GM10248 (cell line): ENCODE data around the gene CGGBP1.

Experiments used
- CTCF ChIA-PET: fragments of 300-600 bp; sonication (Branson Sonifier 250); formaldehyde crosslinking; extraction: SDS; loops from one replicate; lab custom pipeline; 2021; ENCODE audit warnings: antibody characterized with exemption; lab: Yijun Ruan, JAX
- POLR2A ChIA-PET: fragments of 350-650 bp; sonication (Branson Sonifier 250); formaldehyde crosslinking; extraction: SDS; loops from one replicate; lab custom pipeline; 2020; ENCODE audit warnings: antibody characterized with exemption; lab: Yijun Ruan, JAX
- DNase-seq: peaks from one replicate; pipeline ENCODE4 v3.0.0; 2012; ENCODE audit errors: extremely low spot score
- CTCF ChIP-seq: IDR thresholded peaks from 2 replicates; pipeline ENCODE4 v1.5.1; 2012; ENCODE audit warnings: mild to moderate bottlenecking, low read depth; ENCODE audit errors: extremely low read depth, missing control alignments, control extremely low read depth

Gene CGGBP1

GRCh38 chr3:88040529-88040928 is 18.3 kb downstream of the CGGBP1 start:
- CTCF ChIA-PET: interaction anchor here (1.7 kb wide), 1 partner anchor 11 kb away, joined by 5 read pairs; no protein-coding TSS in a partner anchor
- POLR2A ChIA-PET: no interaction called here
- no peak for DNase-seq
- no peak for TF ChIP-seq CTCF

GRCh38 chr3:88038566-88038965 is 20.2 kb downstream of the CGGBP1 start:
- ChIA-PET POLR2A (no interaction called here), CTCF (no interaction called here)
- DNase-seq: no peak
- TF ChIP-seq CTCF: no peak

GRCh38 chr3:88036221-88036620 is 22.6 kb downstream of the CGGBP1 start:
- ChIA-PET POLR2A (no interaction called here), CTCF (interaction anchor here (0.5 to 0.7 kb wide), 2 partner anchors 23 to 153 kb away, joined by 3 read pairs; no protein-coding TSS in a partner anchor)
- no peak for TF ChIP-seq CTCF
- DNase-seq: no peak

- DNase-seq: no peak
- no peak for TF ChIP-seq CTCF
- ChIA-PET CTCF (interaction anchor here (1.4 kb wide), 1 partner anchor 19 kb away, joined by 3 read pairs; no protein-coding TSS in a partner anchor), POLR2A (no interaction called here)
Measured at GRCh38 chr3:88034491-88035275, 24.1 kb downstream of the CGGBP1 start.

GRCh38 chr3:88033808-88034207 is 25.0 kb downstream of the CGGBP1 start:
- DNase-seq: no peak
- ChIA-PET CTCF (interaction anchor here (1.4 kb wide), 1 partner anchor 20 kb away, joined by 3 read pairs; no protein-coding TSS in a partner anchor), POLR2A (no interaction called here)

GRCh38 chr3:88033079-88033478 is 25.7 kb downstream of the CGGBP1 start:
- DNase-seq: no peak
- CTCF ChIA-PET: interaction anchor here (0.8 to 1.3 kb wide), 2 partner anchors 17 to 116 kb away, joined by 3 read pairs; no protein-coding TSS in a partner anchor
- POLR2A ChIA-PET: interaction anchor here (0.9 kb wide), 1 partner anchor 19 kb away, joined by 3 read pairs; no protein-coding TSS in a partner anchor
- TF ChIP-seq CTCF: no peak

More at GRCh38 chr3:88033808-88034207, 25.0 kb downstream of the CGGBP1 start:
- no peak for TF ChIP-seq CTCF
